Activated CD8-positive, alpha-beta memory T cell treated with anti-CD3 and anti-CD28 coated beads for 4 hours (primary cell): ENCODE measurements around the gene KIF26A.

Source experiments
- DNase-seq, 2 donors: peaks; one replicate each; pipeline ENCODE4 v3.0.0-alpha.2; 2020; ENCODE audit warnings: low read depth in 2 of 2

Gene KIF26A

GRCh38 chr14:104112609-104113571 is 25.5 kb upstream of the KIF26A start:
- DNase-seq = no peak

- no peak for DNase-seq
These were observed 24.6 kb upstream of the KIF26A start for GRCh38 chr14:104113631-104114420.

GRCh38 chr14:104114421-104115130 is 23.8 kb upstream of the KIF26A start:
- DNase-seq = no peak

DNA sequence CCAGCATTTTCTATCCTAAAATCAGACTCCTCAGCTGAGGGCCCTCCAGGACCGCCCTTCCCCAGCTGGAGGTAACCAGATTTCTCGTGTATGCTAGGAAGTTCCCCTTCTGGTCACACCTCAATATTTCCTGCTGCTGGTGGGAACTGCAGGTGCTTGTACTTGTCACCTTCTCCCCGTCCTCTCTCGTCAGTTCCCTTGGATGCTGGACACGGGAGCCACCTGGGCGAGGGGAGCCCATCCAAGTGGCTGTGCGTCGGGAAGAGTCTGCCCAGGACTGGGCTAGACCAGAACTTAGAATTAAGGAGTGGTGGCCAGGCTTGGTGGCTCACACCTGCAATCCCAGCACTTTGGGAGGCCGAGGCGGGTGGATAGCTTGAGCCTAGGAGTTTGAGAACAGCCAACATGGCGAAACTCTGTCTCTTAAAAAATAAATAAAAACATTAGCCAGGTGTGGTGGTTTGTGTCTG is 23.2 kb upstream of the KIF26A start:
- no peak for DNase-seq

- DNase-seq = no peak
These were observed 22.6 kb upstream of the KIF26A start for GRCh38 chr14:104115691-104116287.

DNA sequence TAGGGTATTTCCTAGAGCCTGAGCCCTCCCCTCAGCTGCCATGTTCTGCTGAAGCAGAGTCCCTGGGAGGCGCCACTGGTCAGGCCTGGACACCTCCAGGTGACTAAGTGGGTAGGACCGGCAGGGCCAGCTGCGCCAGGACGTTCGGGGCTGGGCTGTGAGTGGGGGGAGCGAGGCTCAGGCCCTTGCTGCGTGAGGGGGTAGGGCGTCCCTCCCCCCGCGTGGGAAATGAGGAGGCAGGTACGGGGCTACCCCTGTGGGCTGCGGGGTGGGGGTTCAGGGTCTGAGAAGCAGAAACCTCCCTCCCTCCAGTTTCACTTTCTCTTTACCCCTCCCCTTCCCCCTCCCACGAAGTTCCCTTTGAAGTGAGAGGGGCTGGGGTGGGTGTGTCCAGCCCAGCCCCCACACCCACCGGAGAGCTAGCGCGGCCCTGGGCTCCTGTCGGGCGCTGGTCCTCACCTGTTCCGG is 22.1 kb upstream of the KIF26A start:
- no peak for DNase-seq

DNA sequence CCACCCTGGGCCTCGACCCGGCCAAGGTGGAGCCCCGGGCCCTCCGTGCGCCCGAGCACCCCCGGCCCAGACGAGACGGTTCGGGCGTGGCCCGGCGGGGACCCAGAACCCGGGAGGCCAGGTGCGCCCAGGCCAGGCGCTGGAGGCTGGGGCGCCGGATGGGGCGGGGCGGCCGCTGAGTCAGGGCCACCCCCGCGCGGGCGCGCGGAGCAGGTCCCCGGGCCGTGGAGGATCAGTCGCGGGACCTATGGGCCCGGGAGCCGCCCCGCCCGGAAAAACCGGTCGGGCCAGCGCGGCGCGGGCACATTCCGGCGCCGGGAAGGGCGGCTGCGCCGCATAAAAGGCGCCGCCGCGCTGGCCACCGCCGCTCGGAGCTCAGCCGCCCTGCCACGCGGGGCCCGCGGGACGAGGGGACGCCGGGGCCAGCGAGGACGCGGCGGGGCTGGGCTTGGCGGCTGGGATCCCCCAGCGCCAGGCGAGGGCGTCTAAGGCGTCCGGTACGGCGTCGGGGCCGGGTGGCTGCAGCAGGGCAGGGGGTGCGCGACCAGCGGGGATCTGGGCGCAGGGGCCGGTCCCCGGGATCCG is 21.5 kb upstream of the KIF26A start:
- no peak for DNase-seq

DNA sequence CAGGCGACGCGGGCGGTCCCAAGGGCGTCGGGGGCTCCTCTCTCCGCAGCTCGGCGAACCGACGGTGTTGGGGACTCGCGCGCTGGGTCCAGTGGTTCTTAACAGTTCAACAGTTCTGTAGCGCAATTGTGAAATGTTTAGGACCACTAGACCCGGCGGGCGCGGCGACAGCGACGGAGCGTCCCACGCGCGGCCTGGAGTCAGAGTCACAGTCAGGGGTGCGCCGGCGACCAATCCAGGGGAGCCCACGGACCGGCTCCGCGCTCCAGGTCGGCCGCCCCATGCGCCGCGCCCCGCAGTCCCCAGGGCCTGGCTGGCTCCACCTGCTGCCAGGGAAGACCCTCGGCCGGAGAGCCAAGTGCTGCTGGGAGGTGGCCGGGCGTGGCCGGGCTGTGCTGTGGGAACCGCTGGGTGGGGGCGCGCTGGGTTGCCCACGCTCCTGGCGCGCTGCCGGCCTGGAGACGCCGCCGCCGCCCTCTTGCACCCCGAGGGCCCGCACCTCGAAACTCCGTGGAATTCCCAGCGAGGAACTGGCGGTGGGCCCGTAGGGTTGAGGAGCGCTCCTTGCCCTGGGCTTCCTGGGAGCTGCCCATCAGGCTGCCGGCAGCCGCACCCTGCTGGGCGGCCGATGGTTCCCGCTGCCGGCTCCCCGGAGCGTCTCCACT is 20.9 kb upstream of the KIF26A start:
- DNase-seq = no peak

- no peak for DNase-seq
These were observed 20.2 kb upstream of the KIF26A start for GRCh38 chr14:104118006-104118844.

DNA sequence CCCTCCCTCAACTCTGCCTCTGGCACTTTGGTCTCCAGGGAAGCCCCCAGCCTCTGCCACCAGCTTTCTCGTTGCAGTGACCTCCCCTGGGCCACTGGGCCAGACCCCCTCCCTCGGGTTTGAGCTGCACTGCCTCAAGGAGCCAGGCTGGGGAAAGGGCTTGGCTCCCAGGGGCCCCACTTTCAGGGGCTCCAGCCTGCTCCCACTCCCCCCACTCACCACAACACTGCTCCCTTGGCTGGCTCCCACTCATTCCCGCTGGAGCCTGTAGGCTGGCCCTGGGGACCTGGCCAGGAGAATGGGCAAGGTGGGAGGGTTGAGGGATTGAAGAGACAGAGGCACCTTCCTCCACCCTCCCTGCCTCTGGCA is 19.3 kb upstream of the KIF26A start:
- DNase-seq = no peak

- DNase-seq = no peak
These were observed 18.7 kb upstream of the KIF26A start for GRCh38 chr14:104119488-104120251.

DNA sequence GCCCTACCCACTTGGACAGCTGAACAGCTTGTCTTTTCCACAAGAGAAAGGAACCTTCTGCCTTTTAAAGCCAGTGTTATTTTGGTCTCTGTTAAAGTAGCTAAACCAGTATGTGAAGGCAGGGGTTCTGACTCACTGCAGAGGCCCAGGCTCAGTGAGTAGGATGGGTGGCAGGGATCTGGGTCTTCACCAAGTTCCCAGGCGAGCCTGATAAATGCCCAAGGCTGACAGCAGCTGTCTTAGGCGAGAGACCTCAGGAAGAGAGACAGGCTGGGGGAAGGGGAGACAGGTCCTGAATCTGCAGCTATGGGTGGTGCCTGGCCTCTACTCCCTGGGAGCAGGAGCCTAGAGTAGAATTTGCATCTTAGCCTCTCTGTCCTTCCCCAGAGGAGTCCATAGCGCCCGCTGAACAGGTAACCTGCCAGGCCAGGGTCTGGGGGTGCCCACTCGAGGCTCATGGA is 18.1 kb upstream of the KIF26A start:
- no peak for DNase-seq

GRCh38 chr14:104121142-104121541 is 17.2 kb upstream of the KIF26A start:
- DNase-seq = no peak

DNA sequence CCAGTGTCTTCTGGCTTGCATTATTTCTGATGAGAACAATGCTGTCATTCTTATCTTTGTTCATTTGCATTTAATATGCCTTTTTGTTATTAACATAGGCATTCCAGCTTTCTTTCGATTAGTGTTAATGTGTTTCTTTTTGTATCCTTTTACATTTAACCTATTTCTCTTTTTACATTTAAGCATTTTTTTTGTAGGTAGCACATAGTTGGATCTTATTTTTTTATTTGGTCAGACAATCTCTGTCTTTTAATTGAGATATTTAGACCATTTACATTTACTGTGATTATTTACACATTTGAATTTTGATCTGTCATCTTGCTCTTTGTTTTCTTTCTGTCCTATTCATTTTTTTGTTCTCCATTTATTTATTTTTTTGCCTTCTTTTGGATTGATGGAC is 14.5 kb upstream of the KIF26A start:
- no peak for DNase-seq

GRCh38 chr14:104125011-104125410 is 13.4 kb upstream of the KIF26A start:
- DNase-seq = no peak

- DNase-seq = no peak
These were observed 11.6 kb upstream of the KIF26A start for GRCh38 chr14:104126753-104127152.

DNA sequence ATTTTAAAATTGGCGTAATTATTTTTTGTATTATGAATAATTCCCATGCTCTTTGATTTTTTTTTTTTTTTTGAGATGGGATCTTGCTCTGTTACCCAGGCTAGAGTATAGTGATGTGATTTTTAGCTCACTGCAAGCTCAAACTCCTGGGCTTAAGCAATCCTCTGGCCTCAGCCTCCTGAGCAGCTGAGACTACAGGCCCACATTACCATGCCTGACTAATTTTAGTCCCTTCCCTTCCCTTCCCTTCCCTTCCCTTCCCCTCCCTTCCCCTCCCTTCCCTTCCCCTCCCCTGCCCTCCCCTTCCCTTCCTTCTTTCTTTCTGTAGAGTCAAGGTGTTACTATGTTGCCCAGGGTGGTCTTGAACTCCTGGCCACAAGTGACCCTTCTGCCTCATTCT is 9.4 kb upstream of the KIF26A start:
- no peak for DNase-seq

DNA sequence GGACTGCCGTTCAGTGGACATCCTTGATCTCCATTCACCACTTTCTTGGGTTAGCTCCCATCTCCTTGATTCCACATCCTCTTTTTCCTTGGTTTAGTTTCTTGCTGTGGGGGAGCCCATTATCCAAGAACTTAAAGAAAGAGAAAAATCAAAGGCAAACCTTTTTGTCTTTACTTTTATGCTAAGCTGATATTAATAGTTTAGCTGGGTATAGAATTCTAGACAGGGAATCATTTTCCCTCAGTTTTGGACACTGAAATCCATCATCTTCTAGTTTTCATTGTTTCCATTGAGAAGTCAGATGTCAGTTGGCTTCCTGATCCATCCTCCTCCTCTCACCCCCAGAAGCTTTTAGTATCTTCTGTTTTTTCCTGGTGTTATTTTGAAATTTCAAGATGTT is 8.8 kb upstream of the KIF26A start:
- no peak for DNase-seq
